Astrocyte (in vitro differentiated cells and primary cell): ENCODE data around the gene CYTH3. TPM values are rescaled to one million over a fixed set of nuclear protein-coding genes. Genes with fewer than 3 reads are reported as not detected.

Experiments used
- DNase-seq: peaks from one replicate; pipeline ENCODE4 v3.0.0-alpha.2; 2010; ENCODE audit warnings: low read depth
- FAIRE-seq: peaks from 2 replicates; lab custom pipeline; 2011; peaks lifted over from hg19 to GRCh38; lab: Jason Lieb, UNC
- H2AFZ ChIP-seq: 2 replicates; pipeline ENCODE4 v1.6.0; 2012; ENCODE audit warnings: low read depth, low read length, inconsistent platforms
- H3K27ac ChIP-seq: 2 replicates; pipeline ENCODE4 v1.5.1; 2011; ENCODE audit warnings: low read depth, low read length, inconsistent platforms
- H3K27me3 ChIP-seq: 2 replicates; pipeline ENCODE4 v1.6.0; 2011; ENCODE audit warnings: low read length, inconsistent platforms; ENCODE audit not compliant: insufficient read depth
- H3K36me3 ChIP-seq: 2 replicates; pipeline ENCODE4 v1.5.1; 2011; ENCODE audit warnings: low read length, inconsistent platforms; ENCODE audit not compliant: insufficient read depth
- H3K4me1 ChIP-seq: 2 replicates; pipeline ENCODE4 v1.5.1; 2011; ENCODE audit warnings: low read length, inconsistent platforms; ENCODE audit not compliant: insufficient read depth
- H3K4me2 ChIP-seq: 2 replicates; pipeline ENCODE4 v1.6.0; 2012; ENCODE audit warnings: low read length, inconsistent platforms
- H3K4me3 ChIP-seq: 2 replicates; pipeline ENCODE4 v1.5.1; 2011; ENCODE audit warnings: low read depth, mild to moderate bottlenecking, low read length, inconsistent platforms; ENCODE audit not compliant: insufficient read depth
- H3K79me2 ChIP-seq: 2 replicates; pipeline ENCODE4 v1.6.0; 2012; ENCODE audit warnings: mild to moderate bottlenecking, low read length, inconsistent platforms; ENCODE audit not compliant: insufficient read depth
- H3K9ac ChIP-seq: 2 replicates; pipeline ENCODE4 v1.6.0; 2012; ENCODE audit warnings: mild to moderate bottlenecking, low read length, inconsistent platforms
- H3K9me3 ChIP-seq: 2 replicates; pipeline ENCODE4 v1.5.1; 2012; ENCODE audit warnings: low read depth, mild to moderate bottlenecking, low read length, inconsistent platforms; ENCODE audit not compliant: insufficient read depth
- H4K20me1 ChIP-seq: 2 replicates; pipeline ENCODE4 v1.6.0; 2012; ENCODE audit warnings: low read length, inconsistent platforms; ENCODE audit not compliant: insufficient read depth
- H3K27ac Mint-ChIP-seq: one replicate; pipeline ENCODE4 v1.8.0; 2021; ENCODE audit warnings: mild to moderate bottlenecking, mixed read lengths; ENCODE audit not compliant: unreplicated experiment
- H3K27me3 Mint-ChIP-seq: one replicate; pipeline ENCODE4 v1.8.0; 2021; ENCODE audit warnings: low read depth, mixed read lengths; ENCODE audit not compliant: unreplicated experiment
- H3K36me3 Mint-ChIP-seq: one replicate; pipeline ENCODE4 v1.8.0; 2021; ENCODE audit warnings: low read depth, mixed read lengths; ENCODE audit not compliant: unreplicated experiment
- H3K4me1 Mint-ChIP-seq: one replicate; pipeline ENCODE4 v1.8.0; 2021; ENCODE audit warnings: low read depth, mixed read lengths; ENCODE audit not compliant: unreplicated experiment
- H3K4me3 Mint-ChIP-seq: one replicate; pipeline ENCODE4 v1.8.0; 2021; ENCODE audit warnings: mild to moderate bottlenecking, moderate library complexity, mixed read lengths; ENCODE audit not compliant: unreplicated experiment
- H3K9me3 Mint-ChIP-seq: one replicate; pipeline ENCODE4 v1.8.0; 2021; ENCODE audit warnings: mild to moderate bottlenecking, mixed read lengths; ENCODE audit not compliant: unreplicated experiment
- EZH2 ChIP-seq: IDR thresholded peaks from 2 replicates; pipeline ENCODE4 v1.6.1; 2012; ENCODE audit warnings: mild to moderate bottlenecking, low read length, inconsistent platforms; ENCODE audit not compliant: insufficient read depth
- total RNA-seq: library from RNA; stranded (reverse); gene quantifications from 2 replicates; pipeline ENCODE4 v1.2.1, GENCODE V29; 2021
- TF ChIP-seq, protein P1 (sequence below): IDR thresholded peaks from 2 replicates; pipeline ENCODE4 v1.5.1; 2011; ENCODE audit warnings: low read depth, mild to moderate bottlenecking, inconsistent platforms, low read length, moderate library complexity; ENCODE audit not compliant: insufficient read depth

CYTH3 gene
- total RNA-seq, 1 donor from 2014 or later = 29.3 TPM

- Mint-ChIP-seq H3K36me3 (peaks cover 6% of the 10 kb centered on the region), H3K4me3 (peak overlapping the region; percentile 48), H3K4me1 (peaks cover 64% of the 10 kb centered on the region), H3K27me3 (no peaks in the 10 kb centered on the region), H3K27ac (peak overlapping the region; percentile 64), H3K9me3 (no peaks in the 10 kb centered on the region)
- TF ChIP-seq EZH2 = no peak
- Histone ChIP-seq H3K9ac (peak overlapping the region; percentile 73), H2AFZ (no peak overlapping the region), H3K9me3 (no peaks in the 10 kb centered on the region), H3K4me1 (peaks cover 68% of the 10 kb centered on the region), H3K79me2 (peaks cover 72% of the 10 kb centered on the region), H3K4me2 (peak overlapping the region; percentile 72), H3K36me3 (no peaks in the 10 kb centered on the region), H3K27ac (peak overlapping the region; percentile 88), H4K20me1 (no peaks in the 10 kb centered on the region), H3K4me3 (peak overlapping the region; percentile 2), H3K27me3 (no peaks in the 10 kb centered on the region)
- peak; percentile 83 for DNase-seq
- no peak for FAIRE-seq
These were observed 19.7 kb downstream of the CYTH3 start for GRCh38 chr7:6252748-6253147.

- Histone ChIP-seq H3K9me3 (no peaks in the 10 kb centered on the region), H3K4me3 (peak overlapping the region; percentile 2), H3K27me3 (no peaks in the 10 kb centered on the region), H4K20me1 (no peaks in the 10 kb centered on the region), H3K9ac (peak overlapping the region; percentile 73), H3K4me2 (peak overlapping the region; percentile 72), H3K27ac (peak overlapping the region; percentile 88), H3K4me1 (peaks cover 64% of the 10 kb centered on the region), H3K36me3 (no peaks in the 10 kb centered on the region), H3K79me2 (peaks cover 73% of the 10 kb centered on the region), H2AFZ (no peak overlapping the region)
- Mint-ChIP-seq H3K36me3 (peaks cover 6% of the 10 kb centered on the region), H3K27me3 (no peaks in the 10 kb centered on the region), H3K4me1 (peaks cover 60% of the 10 kb centered on the region), H3K27ac (peak overlapping the region; percentile 64), H3K9me3 (no peaks in the 10 kb centered on the region), H3K4me3 (peak overlapping the region; percentile 48)
- TF ChIP-seq, protein P1, sequence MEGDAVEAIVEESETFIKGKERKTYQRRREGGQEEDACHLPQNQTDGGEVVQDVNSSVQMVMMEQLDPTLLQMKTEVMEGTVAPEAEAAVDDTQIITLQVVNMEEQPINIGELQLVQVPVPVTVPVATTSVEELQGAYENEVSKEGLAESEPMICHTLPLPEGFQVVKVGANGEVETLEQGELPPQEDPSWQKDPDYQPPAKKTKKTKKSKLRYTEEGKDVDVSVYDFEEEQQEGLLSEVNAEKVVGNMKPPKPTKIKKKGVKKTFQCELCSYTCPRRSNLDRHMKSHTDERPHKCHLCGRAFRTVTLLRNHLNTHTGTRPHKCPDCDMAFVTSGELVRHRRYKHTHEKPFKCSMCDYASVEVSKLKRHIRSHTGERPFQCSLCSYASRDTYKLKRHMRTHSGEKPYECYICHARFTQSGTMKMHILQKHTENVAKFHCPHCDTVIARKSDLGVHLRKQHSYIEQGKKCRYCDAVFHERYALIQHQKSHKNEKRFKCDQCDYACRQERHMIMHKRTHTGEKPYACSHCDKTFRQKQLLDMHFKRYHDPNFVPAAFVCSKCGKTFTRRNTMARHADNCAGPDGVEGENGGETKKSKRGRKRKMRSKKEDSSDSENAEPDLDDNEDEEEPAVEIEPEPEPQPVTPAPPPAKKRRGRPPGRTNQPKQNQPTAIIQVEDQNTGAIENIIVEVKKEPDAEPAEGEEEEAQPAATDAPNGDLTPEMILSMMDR = no peak
- no peak for TF ChIP-seq EZH2
- FAIRE-seq = peak; percentile 9
- DNase-seq = peak; percentile 84
These were observed 20.1 kb downstream of the CYTH3 start for GRCh38 chr7:6252341-6252746.

- H3K4me1 ChIP-seq = peaks cover 67% of the 10 kb centered on the region
- H2AFZ ChIP-seq = no peak overlapping the region
- no peaks in the 10 kb centered on the region for H3K9me3 ChIP-seq
- no peak overlapping the region for H3K4me3 Mint-ChIP-seq
- no peaks in the 10 kb centered on the region for H3K36me3 ChIP-seq
- H3K27me3 ChIP-seq = no peaks in the 10 kb centered on the region
- H3K4me3 ChIP-seq = peak overlapping the region; percentile 2
- peaks cover 80% of the 10 kb centered on the region for H3K79me2 ChIP-seq
- DNase-seq = peak; percentile 56
- peaks cover 6% of the 10 kb centered on the region for H3K36me3 Mint-ChIP-seq
- no peaks in the 10 kb centered on the region for H4K20me1 ChIP-seq
- H3K27ac Mint-ChIP-seq = peak overlapping the region; percentile 1
- no peaks in the 10 kb centered on the region for H3K27me3 Mint-ChIP-seq
- H3K27ac ChIP-seq = peak overlapping the region; percentile 88
- H3K9ac ChIP-seq = peak overlapping the region; percentile 73
- H3K9me3 Mint-ChIP-seq = no peaks in the 10 kb centered on the region
- TF ChIP-seq, protein P1 = no peak
- no peak for TF ChIP-seq EZH2
- peak overlapping the region; percentile 72 for H3K4me2 ChIP-seq
- peaks cover 54% of the 10 kb centered on the region for H3K4me1 Mint-ChIP-seq
- no peak for FAIRE-seq
These were observed 20.8 kb downstream of the CYTH3 start for GRCh38 chr7:6251653-6252052.
